A172 (cell line): ENCODE measurements around the gene PTPRB. TPM values are rescaled to one million over a fixed set of nuclear protein-coding genes. Genes with fewer than 3 reads are reported as not detected.
"Not testable (repeated sequence)": the region's sequence is repeated elsewhere in the genome, so short reads cannot be mapped to it uniquely, and the experiment has no call there.

Source experiments
- DNase-seq: peaks from one replicate; pipeline ENCODE4 v3.0.0-alpha.2; 2015; ENCODE audit warnings: low spot score
- total RNA-seq: library from RNA; depleted of rRNA; stranded (reverse); fragments of >200 nt; shearing (Covaris generic); gene quantifications from 2 replicates; pipeline ENCODE4 v1.2.3, GENCODE V29; 2014

The PTPRB gene
- total RNA-seq, 1 experiment from 2014 or later = 3.5 TPM

GRCh38 chr12:70540996-70541395, 96.2 kb downstream of the PTPRB start:
- no peak for DNase-seq

DNA sequence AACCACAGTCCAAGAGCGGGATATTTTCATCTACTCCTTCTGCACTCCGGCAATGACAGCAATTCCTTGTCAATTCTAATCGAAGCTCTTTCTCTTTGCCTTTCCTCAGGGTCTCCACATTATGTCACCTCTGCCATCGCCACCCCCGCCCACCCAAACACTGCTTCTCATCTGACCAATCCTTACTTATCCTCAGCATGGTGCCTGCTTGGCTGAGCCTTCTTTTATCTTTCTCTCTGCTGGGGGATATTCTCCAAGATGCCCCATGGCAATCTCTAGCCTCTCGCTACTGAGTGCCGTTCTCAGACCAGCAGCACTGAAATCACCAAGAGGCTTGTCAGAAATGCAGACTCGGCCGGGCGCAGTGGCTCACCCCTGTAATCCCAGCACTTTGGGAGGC, 100.6 kb downstream of the PTPRB start:
- no peak for DNase-seq

DNA sequence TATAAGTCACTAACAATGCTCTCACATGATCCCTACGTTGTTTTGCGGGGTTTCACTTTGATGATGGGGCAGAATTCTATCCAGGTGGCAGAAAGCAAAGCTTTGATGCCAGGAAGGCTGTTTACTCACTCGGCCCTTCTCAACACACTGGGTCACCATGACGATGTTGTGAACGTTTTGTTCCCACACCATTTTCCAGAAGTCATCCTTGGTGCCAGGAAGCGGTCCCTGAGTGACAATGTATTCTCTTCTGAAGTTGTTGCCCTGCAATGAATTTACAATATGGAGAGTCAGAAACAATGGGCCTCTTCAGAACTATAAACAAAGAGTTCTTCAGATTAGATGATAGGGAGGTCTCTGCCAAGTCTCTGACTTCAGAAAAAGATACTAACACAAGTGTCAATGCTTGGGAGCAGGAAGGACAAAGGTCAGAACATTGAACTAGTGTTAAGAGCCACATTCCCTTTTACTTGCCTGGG, 101.3 kb downstream of the PTPRB start:
- DNase-seq = no peak

DNA sequence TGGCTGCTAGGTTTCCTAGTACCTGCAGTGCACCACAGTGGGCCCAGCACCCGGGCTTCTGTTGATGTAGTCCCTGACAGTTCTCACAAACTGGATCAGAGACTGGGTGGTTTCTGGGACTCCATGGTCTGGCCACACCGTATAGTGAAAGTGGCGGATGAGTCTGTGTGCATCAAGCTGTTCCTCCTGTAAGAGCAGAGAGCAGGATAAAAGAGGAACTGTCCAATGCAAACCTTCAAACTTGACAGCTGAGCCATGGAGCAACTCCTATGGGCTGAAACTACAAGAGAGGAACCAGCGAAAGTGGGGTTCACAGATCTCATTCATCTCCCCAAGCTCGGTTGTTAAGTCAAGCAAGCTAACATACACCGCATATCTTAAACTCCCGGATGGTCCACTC, 102.8 kb downstream of the PTPRB start:
- no peak for DNase-seq

DNA sequence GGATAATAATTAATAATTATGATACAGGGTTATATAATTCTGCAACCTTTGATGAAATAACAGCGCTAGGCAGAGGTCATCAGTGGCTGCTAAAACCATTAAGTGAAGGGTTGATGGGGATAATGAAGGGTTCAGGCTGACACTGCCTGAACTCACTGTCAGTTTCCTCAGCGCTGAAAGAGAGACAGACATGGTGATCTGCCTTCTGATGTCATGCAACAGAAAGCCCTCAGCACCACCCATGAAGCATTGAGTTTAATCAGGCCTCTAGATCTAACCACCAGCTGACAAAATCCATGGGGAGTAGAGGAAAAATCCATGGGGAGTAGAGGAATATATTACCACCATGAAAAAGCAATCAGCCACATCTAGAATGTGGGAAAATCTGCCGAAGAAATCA, 107.6 kb downstream of the PTPRB start:
- no peak for DNase-seq

DNA sequence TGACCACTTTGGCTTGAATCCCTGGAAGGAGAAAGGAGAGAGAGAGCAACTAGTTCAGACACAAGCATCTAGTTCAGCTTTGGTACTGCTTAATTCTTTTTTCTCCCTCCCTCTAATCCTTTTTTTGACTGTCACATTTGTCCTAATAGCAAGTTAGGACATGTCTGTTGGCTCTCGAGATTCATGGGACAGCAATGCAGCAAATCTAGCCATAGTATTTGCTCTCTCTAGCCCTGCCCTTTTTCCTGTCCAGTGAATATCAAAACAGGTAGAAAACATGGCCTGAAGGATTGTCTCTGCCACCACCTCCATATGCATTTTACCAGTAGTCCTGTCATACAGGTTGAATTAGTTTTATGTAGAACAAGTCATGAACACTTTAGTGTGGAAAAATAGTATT, 116.4 kb downstream of the PTPRB start:
- no peak for DNase-seq

DNA sequence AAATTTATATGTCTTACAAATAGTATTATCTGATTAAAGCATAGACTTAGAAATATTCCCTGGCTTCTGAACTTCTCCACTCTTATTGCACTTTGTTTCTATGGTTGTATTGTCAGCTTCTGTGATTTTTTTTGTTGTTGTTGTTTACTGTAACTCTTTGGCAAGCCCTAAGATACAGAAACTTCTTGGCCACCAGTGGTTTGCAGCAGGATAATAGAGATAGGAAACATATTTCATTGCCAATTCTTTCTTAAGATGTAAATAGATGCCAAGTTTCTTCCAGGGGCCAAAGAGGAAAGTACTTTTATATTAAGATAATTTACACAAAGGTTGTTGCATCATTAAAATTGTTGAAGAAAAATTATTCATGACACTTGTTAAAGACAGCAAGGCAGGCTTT, 123.8 kb downstream of the PTPRB start:
- no peak for DNase-seq

DNA sequence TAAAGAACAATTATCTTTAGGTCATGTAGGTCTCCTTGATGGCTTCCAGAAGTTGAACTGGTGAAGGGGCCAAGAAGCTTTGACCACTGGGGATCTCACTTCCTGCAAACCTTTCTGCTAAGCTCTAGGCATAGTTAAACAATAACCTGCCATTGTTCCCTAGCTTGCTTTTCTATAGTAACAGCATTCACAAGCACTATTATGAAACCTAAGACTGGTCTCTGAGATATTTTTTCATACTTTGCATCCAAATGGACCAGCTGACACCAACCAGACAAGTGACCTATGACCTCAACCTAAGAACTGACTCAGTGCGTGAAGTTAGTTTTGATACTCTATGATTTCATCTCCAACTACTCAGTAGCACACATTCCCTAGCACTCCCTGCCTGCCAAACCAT, 129.1 kb downstream of the PTPRB start:
- no peak for DNase-seq

DNA sequence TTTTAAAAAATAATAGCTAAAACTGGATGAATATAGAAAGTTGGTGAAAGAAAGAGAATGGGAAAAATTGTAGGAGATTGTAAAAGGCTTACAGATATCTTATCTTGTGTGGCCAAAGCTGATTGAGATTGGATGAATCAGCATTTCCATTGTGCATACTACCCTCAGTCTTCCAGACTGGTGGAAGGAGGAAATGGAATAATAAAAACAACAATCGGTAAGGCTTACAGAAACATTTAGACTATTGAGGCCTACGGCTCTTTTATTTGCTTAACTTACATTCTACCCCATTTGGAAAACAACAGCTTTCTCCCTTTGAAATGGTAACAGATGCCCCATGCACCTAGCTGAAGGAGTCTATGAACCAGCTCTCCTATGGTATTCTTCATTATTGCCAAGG, 129.8 kb downstream of the PTPRB start:
- DNase-seq = peak; percentile 9

DNA sequence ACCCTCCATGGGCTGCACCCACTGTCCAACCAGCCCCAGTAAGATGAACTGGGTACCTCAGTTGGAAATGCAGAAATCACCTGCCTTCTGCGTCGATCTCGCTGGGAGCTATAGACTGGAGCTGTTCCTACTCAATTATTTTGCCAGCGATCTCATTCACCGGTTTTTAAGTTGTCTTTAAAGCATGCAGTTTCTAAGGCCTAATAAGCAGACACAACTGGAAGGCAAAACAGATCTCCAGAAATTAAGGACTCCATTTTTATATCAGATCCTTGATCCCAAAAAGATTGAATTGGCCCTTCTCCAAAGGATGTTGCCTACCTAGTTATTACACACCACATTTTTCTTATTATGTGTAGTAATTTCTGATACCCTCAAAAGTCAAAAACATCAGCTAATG, 139.7 kb downstream of the PTPRB start:
- no peak for DNase-seq

DNA sequence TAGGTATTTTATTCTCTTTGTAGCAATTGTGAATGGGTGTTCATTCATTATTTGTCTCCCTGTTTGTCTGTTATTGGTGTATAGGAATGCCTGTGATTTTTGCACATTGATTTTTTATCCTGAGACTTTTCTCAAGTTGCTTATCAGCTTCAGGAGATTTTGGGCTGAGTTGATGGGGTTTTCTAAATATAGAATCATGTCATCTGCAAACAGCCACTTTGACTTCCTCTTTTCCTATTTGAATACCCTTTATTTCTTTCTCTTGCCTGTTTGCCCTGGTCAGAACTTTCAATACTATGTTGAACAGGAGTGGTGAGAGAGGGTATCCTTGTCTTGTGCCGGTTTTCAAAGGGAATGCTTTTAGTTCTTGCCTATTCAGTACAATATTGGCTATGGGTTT, 144.3 kb downstream of the PTPRB start:
- not testable (repeated sequence) for DNase-seq

- DNase-seq = not testable (repeated sequence)
These were observed 146.3 kb downstream of the PTPRB start for GRCh38 chr12:70490928-70491327.

DNA sequence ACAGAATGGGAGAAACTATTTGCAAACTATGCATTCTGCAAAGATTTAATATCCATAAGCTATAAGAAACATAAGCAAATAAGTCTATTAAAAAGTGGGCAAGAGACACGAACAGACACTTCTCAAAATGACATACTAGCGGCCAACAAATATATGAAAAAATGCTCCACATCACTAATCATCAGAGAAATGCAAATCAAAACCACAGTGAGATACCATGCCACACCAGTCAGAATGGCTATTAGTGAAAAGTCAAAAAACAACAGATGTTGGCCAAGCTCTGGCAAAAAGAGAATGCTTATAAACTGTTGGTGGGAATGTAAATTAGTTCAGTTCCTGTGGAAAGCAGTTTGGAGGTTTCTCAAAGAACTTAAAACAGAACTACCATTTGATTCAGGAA, 149.8 kb downstream of the PTPRB start:
- DNase-seq = no peak

- no peak for DNase-seq
These were observed 150.6 kb downstream of the PTPRB start for GRCh38 chr12:70486588-70486987.

GRCh38 chr12:70485704-70486103, 151.5 kb downstream of the PTPRB start:
- DNase-seq = no peak

GRCh38 chr12:70484464-70484863, 152.8 kb downstream of the PTPRB start:
- DNase-seq = no peak

- DNase-seq = no peak
These were observed 154.5 kb downstream of the PTPRB start for GRCh38 chr12:70482764-70483163.

DNA sequence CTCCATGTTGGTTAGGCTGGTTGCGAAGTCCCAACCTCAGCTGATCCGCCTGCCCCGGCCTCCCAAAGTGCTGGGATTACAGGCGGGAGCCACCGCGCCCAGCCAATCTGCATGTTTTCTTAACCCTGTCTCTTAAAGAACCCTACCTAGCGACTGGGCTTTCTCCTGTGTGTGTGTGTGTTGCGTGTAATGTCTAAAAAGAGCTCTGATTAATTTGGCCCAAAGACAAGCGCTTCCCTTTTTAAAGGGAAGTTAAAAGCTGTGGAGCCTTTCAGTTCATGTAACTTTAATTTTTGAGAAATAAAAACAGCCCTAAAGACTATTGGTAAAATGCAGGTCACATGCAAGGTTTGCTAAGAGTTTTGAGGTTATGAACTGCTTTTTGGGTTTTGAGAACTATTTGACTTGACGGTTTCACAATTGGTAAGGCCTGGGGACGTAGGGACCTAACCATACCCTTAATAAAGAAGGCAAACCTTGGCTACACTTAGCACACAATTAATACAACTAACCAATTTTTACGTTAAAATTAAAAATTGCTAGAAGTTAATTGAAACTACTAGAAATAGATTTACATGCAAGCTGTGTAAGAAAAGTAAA, 167.9 kb downstream of the PTPRB start:
- no peak for DNase-seq

DNA sequence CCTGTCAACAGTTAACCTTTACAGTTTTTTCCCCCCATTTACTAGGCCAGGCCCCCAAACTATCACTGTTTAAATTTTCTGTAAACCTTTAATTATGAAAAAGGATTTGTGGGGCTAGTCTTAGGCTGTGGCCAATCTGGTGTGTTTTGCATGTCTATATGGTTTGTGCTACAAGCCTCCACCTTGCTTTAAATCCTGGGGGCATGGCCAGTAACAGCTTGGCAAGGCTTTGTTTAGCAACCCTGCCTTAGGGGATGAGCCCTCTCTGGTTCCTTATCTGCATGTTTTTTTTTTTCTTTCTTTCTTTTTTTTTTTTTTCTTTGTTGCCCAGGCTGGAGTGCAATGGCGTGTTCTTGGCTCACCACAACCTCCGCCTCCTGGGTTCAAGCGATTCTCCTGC, 168.5 kb downstream of the PTPRB start:
- no peak for DNase-seq

DNA sequence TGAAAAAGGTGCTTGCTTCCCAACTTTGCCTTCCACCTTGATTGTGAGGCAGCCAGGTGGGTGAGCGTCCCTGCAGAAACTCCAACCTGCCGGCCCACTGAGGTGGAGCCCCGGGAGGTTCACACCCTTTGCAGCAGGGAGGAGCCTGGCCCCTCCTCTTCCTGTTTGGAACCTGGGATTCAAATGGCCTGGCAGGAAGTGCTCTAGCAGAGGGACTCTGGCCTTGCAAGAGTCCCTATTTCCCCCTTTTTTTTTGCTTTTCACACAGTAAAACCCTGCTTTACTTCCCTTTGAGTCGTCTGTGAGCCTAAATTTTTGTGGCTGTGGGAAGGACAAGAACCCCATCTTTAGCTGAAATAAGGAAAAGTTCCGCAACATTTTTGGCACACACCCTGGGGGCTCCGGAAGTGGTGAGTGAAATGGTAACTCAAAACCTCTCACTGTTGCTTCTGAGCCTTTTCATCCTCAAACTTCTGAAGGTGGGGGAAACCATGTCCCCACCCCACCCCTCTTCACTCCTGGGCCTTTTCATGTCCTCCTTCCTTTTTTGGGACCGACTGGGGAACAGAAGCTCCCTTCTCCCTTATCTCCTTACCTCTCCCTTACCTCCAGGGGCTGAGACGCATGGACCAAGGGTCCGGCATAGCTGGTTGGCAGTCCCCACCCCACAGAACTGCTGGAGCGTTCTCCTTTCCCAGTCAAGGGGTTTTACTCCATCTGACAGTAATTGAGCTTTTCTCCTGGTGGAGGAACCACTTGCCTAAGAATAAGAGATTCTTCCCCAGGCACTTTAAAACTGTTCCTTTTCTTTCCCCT, 169.1 kb downstream of the PTPRB start:
- DNase-seq = no peak

DNA sequence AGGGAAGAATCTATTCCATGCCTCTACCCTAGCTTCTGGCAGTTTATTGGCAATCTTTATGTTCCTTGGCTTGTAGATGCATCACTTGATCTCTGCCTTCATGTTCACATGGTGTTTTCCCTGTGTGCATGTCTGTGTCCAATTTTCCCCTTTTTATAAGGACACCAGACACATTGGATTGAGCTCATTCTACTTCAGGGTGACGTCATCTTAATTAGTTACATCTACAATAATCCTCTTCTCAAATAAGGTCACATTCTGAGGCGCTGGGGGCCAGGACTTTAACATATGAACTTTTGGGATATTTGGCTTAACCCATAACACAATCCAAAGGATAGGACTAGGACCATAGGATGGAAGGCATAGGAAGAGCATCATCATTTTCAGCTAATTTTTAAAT, 169.8 kb downstream of the PTPRB start:
- no peak for DNase-seq

GRCh38 chr12:70466753-70467152, 170.5 kb downstream of the PTPRB start:
- DNase-seq = no peak
